Osteocyte (in vitro differentiated cells): ENCODE measurements around the gene MBNL2. TPM values are rescaled to one million over a fixed set of nuclear protein-coding genes. Genes with fewer than 3 reads are reported as not detected.

Experiments used
- DNase-seq: peaks from one replicate; pipeline ENCODE4 v3.0.0; 2021; ENCODE audit warnings: mixed read lengths; ENCODE audit not compliant: unreplicated experiment; ENCODE audit errors: extremely low spot score
- H3K27ac Mint-ChIP-seq: one replicate; pipeline ENCODE4 v1.8.0; 2021; ENCODE audit warnings: mild to moderate bottlenecking, mixed read lengths; ENCODE audit not compliant: unreplicated experiment
- H3K27me3 Mint-ChIP-seq: one replicate; pipeline ENCODE4 v1.8.0; 2021; ENCODE audit warnings: mixed read lengths; ENCODE audit not compliant: unreplicated experiment
- H3K36me3 Mint-ChIP-seq: one replicate; pipeline ENCODE4 v1.8.0; 2021; ENCODE audit warnings: mixed read lengths; ENCODE audit not compliant: unreplicated experiment
- H3K4me1 Mint-ChIP-seq: one replicate; pipeline ENCODE4 v1.8.0; 2021; ENCODE audit warnings: mixed read lengths; ENCODE audit not compliant: unreplicated experiment
- H3K4me3 Mint-ChIP-seq: one replicate; pipeline ENCODE4 v1.8.0; 2021; ENCODE audit warnings: mild to moderate bottlenecking, moderate library complexity, mixed read lengths; ENCODE audit not compliant: unreplicated experiment
- H3K9me3 Mint-ChIP-seq: one replicate; pipeline ENCODE4 v1.8.0; 2021; ENCODE audit warnings: mixed read lengths; ENCODE audit not compliant: unreplicated experiment
- CTCF ChIP-seq: fragments of 200-600 bp; sonication (generic); IDR thresholded peaks from 2 replicates; pipeline ENCODE4 v1.5.0; 2021; ENCODE audit warnings: antibody characterized with exemption, mild to moderate bottlenecking, moderate library complexity
- total RNA-seq: library from RNA; stranded (reverse); gene quantifications from 2 replicates; pipeline ENCODE4 v1.2.1, GENCODE V29; 2021

Gene MBNL2
- total RNA-seq, 1 donor from 2014 or later, result 66.6 TPM

- Mint-ChIP-seq H3K9me3 (peaks cover 7% of the 10 kb centered on the region), H3K27me3 (peaks cover 3% of the 10 kb centered on the region), H3K4me3 (no peak overlapping the region), H3K27ac (no peak overlapping the region), H3K4me1 (no peaks in the 10 kb centered on the region), H3K36me3 (no peaks in the 10 kb centered on the region)
- DNase-seq, result no peak
- no peak for TF ChIP-seq CTCF
Measured at GRCh38 chr13:97401421-97401820, 179.3 kb downstream of the MBNL2 start.

- no peaks in the 10 kb centered on the region for H3K36me3 Mint-ChIP-seq
- H3K9me3 Mint-ChIP-seq, result peaks cover 7% of the 10 kb centered on the region
- TF ChIP-seq CTCF, result no peak
- H3K27ac Mint-ChIP-seq, result no peak overlapping the region
- no peak for DNase-seq
- H3K27me3 Mint-ChIP-seq, result peaks cover 9% of the 10 kb centered on the region
- H3K4me3 Mint-ChIP-seq, result no peak overlapping the region
- H3K4me1 Mint-ChIP-seq, result no peaks in the 10 kb centered on the region
Measured at GRCh38 chr13:97403893-97404750, 182.0 kb downstream of the MBNL2 start.

DNA sequence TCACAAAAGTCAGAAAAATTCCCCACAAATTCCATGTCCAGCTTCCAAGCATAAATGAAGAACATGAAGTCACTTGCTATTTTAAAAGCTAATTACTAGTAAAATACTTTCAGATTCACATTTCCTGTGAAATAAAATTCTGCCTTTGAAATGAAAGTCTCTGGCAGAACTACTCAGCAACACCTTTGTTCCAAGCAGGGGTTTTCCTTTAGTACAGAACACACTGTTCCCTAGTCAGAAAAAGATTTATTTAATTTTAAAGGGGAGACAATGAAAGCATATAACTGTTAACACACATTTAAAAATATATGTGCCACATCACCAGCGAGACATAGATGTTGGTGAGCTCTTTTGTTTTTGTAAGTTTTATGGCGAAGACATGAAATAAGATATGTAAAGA is 185.4 kb downstream of the MBNL2 start:
- Mint-ChIP-seq H3K27me3 (peaks cover 11% of the 10 kb centered on the region), H3K27ac (no peak overlapping the region), H3K4me1 (no peaks in the 10 kb centered on the region), H3K4me3 (no peak overlapping the region), H3K36me3 (no peaks in the 10 kb centered on the region), H3K9me3 (no peaks in the 10 kb centered on the region)
- DNase-seq, result no peak
- no peak for TF ChIP-seq CTCF

GRCh38 chr13:97408938-97409337 is 186.8 kb downstream of the MBNL2 start:
- Mint-ChIP-seq H3K27me3 (peaks cover 11% of the 10 kb centered on the region), H3K4me1 (no peaks in the 10 kb centered on the region), H3K9me3 (no peaks in the 10 kb centered on the region), H3K4me3 (no peak overlapping the region), H3K36me3 (no peaks in the 10 kb centered on the region), H3K27ac (no peak overlapping the region)
- DNase-seq, result no peak
- TF ChIP-seq CTCF, result no peak

DNA sequence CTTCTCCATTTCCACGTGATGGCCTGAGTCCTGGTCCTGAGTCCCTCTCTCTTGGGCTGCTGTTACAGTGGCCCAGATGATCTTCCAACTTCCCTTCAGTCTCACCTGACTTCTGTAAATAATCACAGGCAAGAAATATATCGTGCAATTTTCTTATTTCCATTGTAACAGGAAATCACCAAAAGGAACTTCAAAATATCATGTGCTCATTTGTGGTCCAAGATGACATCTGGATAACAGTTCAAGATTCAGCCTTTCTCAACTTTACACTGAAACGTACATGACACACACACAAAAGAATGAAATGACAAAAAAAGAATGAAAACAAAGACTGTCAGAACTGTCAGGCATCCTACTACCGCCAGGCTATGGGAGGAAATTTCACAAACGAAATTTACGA is 189.9 kb downstream of the MBNL2 start:
- no peaks in the 10 kb centered on the region for H3K4me1 Mint-ChIP-seq
- no peak for TF ChIP-seq CTCF
- DNase-seq, result no peak
- no peaks in the 10 kb centered on the region for H3K9me3 Mint-ChIP-seq
- H3K36me3 Mint-ChIP-seq, result no peaks in the 10 kb centered on the region
- peaks cover 8% of the 10 kb centered on the region for H3K27me3 Mint-ChIP-seq
- no peak overlapping the region for H3K4me3 Mint-ChIP-seq
- H3K27ac Mint-ChIP-seq, result no peak overlapping the region
